CD14-positive monocyte (primary cell): ENCODE measurements around the gene PRKACA. TPM values are rescaled to one million over a fixed set of nuclear protein-coding genes. Genes with fewer than 3 reads are reported as not detected.

Source experiments
- DNase-seq, 3 donors: peaks; one replicate each; pipeline ENCODE4 v3.0.0-alpha.2; 2011 to 2022
- H2AFZ ChIP-seq: 2 replicates; pipeline ENCODE4 v1.6.0; 2012; ENCODE audit warnings: mild to moderate bottlenecking, low read depth, low read length, inconsistent platforms; ENCODE audit not compliant: insufficient read depth, poor library complexity, severe bottlenecking
- H3K27ac ChIP-seq, 2 donors: 1 replicate in 1 of 2; 2 replicates in 1 of 2; pipeline ENCODE4 v1.5.1; 2012 to 2013; ENCODE audit warnings: low read length in 2 of 2, control low read depth in 1 of 2, inconsistent platforms in 1 of 2, low read depth in 1 of 2, mild to moderate bottlenecking in 1 of 2
- H3K27me3 ChIP-seq, 2 donors: one replicate each; pipeline versions ENCODE4 v1.6.0 to v1.6.1; 2011 to 2013; ENCODE audit warnings: low read length in 2 of 2; ENCODE audit not compliant: control insufficient read depth in 2 of 2, insufficient read depth in 2 of 2
- H3K36me3 ChIP-seq, 2 donors: replicated peaks in 1 of 2; 1 replicate in 1 of 2; 2 replicates in 1 of 2; pipeline versions ENCODE4 v1.5.1 to v1.6.1; 2012 to 2013; ENCODE audit warnings: low read length in 2 of 2, control low read depth in 1 of 2, inconsistent platforms in 1 of 2, mild to moderate bottlenecking in 1 of 2; ENCODE audit not compliant: insufficient read depth in 2 of 2, control insufficient read depth in 1 of 2
- H3K4me1 ChIP-seq, 2 donors: 1 replicate in 1 of 2; 2 replicates in 1 of 2; pipeline versions ENCODE4 v1.5.1 to v1.6.1; 2012 to 2013; ENCODE audit warnings: low read length in 2 of 2, control low read depth in 1 of 2, inconsistent platforms in 1 of 2, mild to moderate bottlenecking in 1 of 2, moderate library complexity in 1 of 2; ENCODE audit not compliant: insufficient read depth in 2 of 2, control insufficient read depth in 1 of 2
- H3K4me2 ChIP-seq: replicated peaks from 2 replicates; pipeline ENCODE3; 2012; ENCODE audit warnings: low read length, moderate library complexity, mild to moderate bottlenecking; ENCODE audit not compliant: poor library complexity, severe bottlenecking; ENCODE audit errors: extremely low read depth
- H3K4me3 ChIP-seq, 3 experiments: fragments of 200-600 bp in 1 of 3; sonication (generic) in 1 of 3; replicated peaks in 1 of 3; 1 replicate in 2 of 3; 2 replicates in 1 of 3; pipeline ENCODE4 v1.5.1; 2011 to 2013; ENCODE audit warnings: low read length in 3 of 3, mild to moderate bottlenecking in 3 of 3, control low read depth in 2 of 3, low read depth in 2 of 3, inconsistent platforms in 1 of 3, moderate library complexity in 1 of 3
- H3K79me2 ChIP-seq: 2 replicates; pipeline ENCODE4 v1.6.0; 2012; ENCODE audit warnings: mild to moderate bottlenecking, control low read depth, inconsistent platforms, low read length, moderate library complexity; ENCODE audit not compliant: insufficient read depth
- H3K9ac ChIP-seq: 2 replicates; pipeline ENCODE4 v1.6.0; 2017; ENCODE audit warnings: low read length, mild to moderate bottlenecking; ENCODE audit not compliant: insufficient read depth, poor library complexity, severe bottlenecking
- H3K9me3 ChIP-seq, 2 donors: replicated peaks in 1 of 2; 1 replicate in 1 of 2; 2 replicates in 1 of 2; pipeline versions ENCODE4 v1.5.1 to v1.6.1; 2012 to 2013; ENCODE audit warnings: low read length in 2 of 2, control low read depth in 1 of 2; ENCODE audit not compliant: control insufficient read depth in 1 of 2, insufficient read depth in 1 of 2
- H4K20me1 ChIP-seq: 2 replicates; pipeline ENCODE4 v1.6.0; 2012; ENCODE audit warnings: mild to moderate bottlenecking, low read length, control low read depth, moderate library complexity; ENCODE audit not compliant: insufficient read depth
- H3K27ac Mint-ChIP-seq, 7 donors: one replicate each; pipeline ENCODE4 v1.8.0; 2020; ENCODE audit warnings: mild to moderate bottlenecking in 7 of 7, mixed read lengths in 7 of 7, moderate library complexity in 6 of 7, inconsistent platforms in 2 of 7
- H3K27me3 Mint-ChIP-seq, 3 donors: one replicate each; pipeline ENCODE4 v1.8.0; 2021 to 2022; ENCODE audit warnings: low read depth in 3 of 3, mild to moderate bottlenecking in 3 of 3, mixed read lengths in 3 of 3, moderate library complexity in 3 of 3, inconsistent platforms in 1 of 3
- H3K36me3 Mint-ChIP-seq, 2 donors: one replicate each; pipeline ENCODE4 v1.8.0; 2020; ENCODE audit warnings: mixed read lengths in 2 of 2, inconsistent platforms in 1 of 2, mild to moderate bottlenecking in 1 of 2
- H3K4me1 Mint-ChIP-seq: one replicate; pipeline ENCODE4 v1.8.0; 2020; ENCODE audit warnings: mild to moderate bottlenecking, mixed read lengths
- H3K4me3 Mint-ChIP-seq, 2 donors: one replicate each; pipeline ENCODE4 v1.8.0; 2020; ENCODE audit warnings: mild to moderate bottlenecking in 2 of 2, mixed read lengths in 2 of 2, moderate library complexity in 1 of 2
- H3K9me3 Mint-ChIP-seq, 7 donors: one replicate each; pipeline ENCODE4 v1.8.0; 2020 to 2022; ENCODE audit warnings: mixed read lengths in 7 of 7, mild to moderate bottlenecking in 6 of 7, moderate library complexity in 6 of 7, inconsistent platforms in 2 of 7
- CTCF ChIP-seq: fragments of 200-600 bp; IDR thresholded peaks from one replicate; pipeline ENCODE4 v1.8.0; 2022; ENCODE audit warnings: antibody characterized with exemption, mild to moderate bottlenecking
- WGBS: methylation state at CpG from one replicate; pipeline ENCODE4 v1.1.5; 2013; ENCODE audit warnings: missing lambda C conversion rate; ENCODE audit not compliant: insufficient coverage; 5-methylcytosine and 5-hydroxymethylcytosine counted together
- intact Hi-C, 2 donors: fragments of 100-400 bp; cut with micrococcal nuclease; formaldehyde crosslinking; loops; one replicate each; pipeline versions ENCODE4 v1.15.0 to v1.15.1; 2023
- polyA plus RNA-seq, 3 donors: library from polyadenylated mRNA; depleted of rRNA in 1 of 3; unstranded in 2 of 3; stranded (reverse) in 1 of 3; fragments of 300-500 nt in 2 of 3; fragments of >200 nt in 1 of 3; fragmentation: Illumina TruSeq in 2 of 3; gene quantifications; 1 replicate in 2 of 3; 2 replicates in 1 of 3; pipeline ENCODE4 v1.2.3, GENCODE V29; 2012 to 2021

PRKACA gene
- polyA plus RNA-seq, 3 donors: 2.0 to 231 (median 3.8) TPM

GRCh38 chr19:14056741-14057356, 60.7 kb downstream of the PRKACA start:
- no peak overlapping the region for H3K9ac ChIP-seq
- H3K36me3 ChIP-seq: peaks cover 8 to 14% of the 10 kb centered on the region in 2 donors
- WGBS: 39% methylated on average over 11 of the region's 19 CpGs
- no peaks in the 10 kb centered on the region for H4K20me1 ChIP-seq
- no peak overlapping the region for H2AFZ ChIP-seq
- peaks cover 8 to 10% of the 10 kb centered on the region in 2 donors for H3K9me3 ChIP-seq
- peaks cover 6 to 9% of the 10 kb centered on the region in 2 donors for H3K4me1 ChIP-seq
- Mint-ChIP-seq H3K27me3 (peaks cover 60 to 78% (median 64%) of the 10 kb centered on the region in 3 donors), H3K4me3 (peak overlapping the region; percentile 20 to 71), H3K36me3 (peaks cover 15 to 19% of the 10 kb centered on the region in 2 donors), H3K27ac (no peak overlapping the region), H3K4me1 (peaks cover 20% of the 10 kb centered on the region), H3K9me3 (peaks cover 5 to 20% (median 9%) of the 10 kb centered on the region in 7 donors)
- TF ChIP-seq CTCF: no peak
- H3K79me2 ChIP-seq: no peaks in the 10 kb centered on the region
- intact Hi-C loops: no loop called here
- H3K4me3 ChIP-seq: peak overlapping the region in 1 of 3 experiments; percentile 23
- no peak overlapping the region for H3K27ac ChIP-seq
- DNase-seq: no peak
- H3K27me3 ChIP-seq: peaks cover 16 to 54% of the 10 kb centered on the region in 2 donors
- H3K4me2 ChIP-seq: peak overlapping the region; percentile 45

GRCh38 chr19:14056069-14056666, 61.4 kb downstream of the PRKACA start:
- Histone ChIP-seq H3K27me3 (peaks cover 16 to 49% of the 10 kb centered on the region in 2 donors), H3K9ac (no peak overlapping the region), H3K9me3 (peaks cover 8 to 10% of the 10 kb centered on the region in 2 donors), H3K36me3 (peaks cover 13 to 19% of the 10 kb centered on the region in 2 donors), H2AFZ (no peak overlapping the region), H3K4me2 (no peak overlapping the region), H3K4me3 (no peak overlapping the region), H4K20me1 (no peaks in the 10 kb centered on the region), H3K4me1 (peaks cover 6 to 9% of the 10 kb centered on the region in 2 donors), H3K27ac (no peak overlapping the region), H3K79me2 (no peaks in the 10 kb centered on the region)
- DNase-seq: no peak
- WGBS: 98% methylated on average over 4 of the region's 10 CpGs
- intact Hi-C loops: no loop called here
- peaks cover 22 to 23% of the 10 kb centered on the region in 2 donors for H3K36me3 Mint-ChIP-seq
- H3K27me3 Mint-ChIP-seq: peaks cover 56 to 72% (median 64%) of the 10 kb centered on the region in 3 donors
- peaks cover 5 to 23% (median 9%) of the 10 kb centered on the region in 7 donors for H3K9me3 Mint-ChIP-seq
- no peak overlapping the region for H3K27ac Mint-ChIP-seq
- peaks cover 20% of the 10 kb centered on the region for H3K4me1 Mint-ChIP-seq
- peak overlapping the region in 1 of 2 donors; percentile 71 for H3K4me3 Mint-ChIP-seq
- no peak for TF ChIP-seq CTCF
